RWPE2 (cell line): ENCODE results near the gene PLA2G4D.

Experiments used
- ATAC-seq: fragments of 200-7000 bp; cut with Tn5 transposase; 3 replicates; pipeline ENCODE4 v1.9.1; 2021; ENCODE audit warnings: low read depth
- DNase-seq: peaks from one replicate; pipeline ENCODE4 v3.0.0-alpha.2; 2020; ENCODE audit warnings: low spot score
- H3K27ac ChIP-seq: fragments of 450-650 bp; 2 replicates; pipeline ENCODE4 v1.5.1; 2017; ENCODE audit warnings: mild to moderate bottlenecking; ENCODE audit not compliant: poor library complexity, severe bottlenecking
- H3K27me3 ChIP-seq: fragments of 250-450 bp; sonication (Bioruptor Pico); 2 replicates; pipeline ENCODE4 v1.5.1; 2021; ENCODE audit warnings: mild to moderate bottlenecking, moderate library complexity; ENCODE audit not compliant: insufficient read depth, poor library complexity, severe bottlenecking
- H3K36me3 ChIP-seq: fragments of 250-450 bp; sonication (Bioruptor Pico); 2 replicates; pipeline ENCODE4 v1.5.1; 2020; ENCODE audit warnings: low read depth, mild to moderate bottlenecking, moderate library complexity
- H3K4me1 ChIP-seq: fragments of 250-450 bp; sonication (Bioruptor Pico); 2 replicates; pipeline ENCODE4 v1.5.1; 2021; ENCODE audit warnings: mild to moderate bottlenecking, moderate library complexity; ENCODE audit not compliant: insufficient read depth, poor library complexity, severe bottlenecking
- H3K4me3 ChIP-seq: fragments of 250-450 bp; sonication (Bioruptor Pico); 2 replicates; pipeline ENCODE4 v1.5.1; 2021; ENCODE audit warnings: mild to moderate bottlenecking, moderate library complexity; ENCODE audit not compliant: severe bottlenecking
- H3K9me3 ChIP-seq: fragments of 250-450 bp; sonication (Bioruptor Pico); 2 replicates; pipeline ENCODE4 v1.5.1; 2021; ENCODE audit warnings: mild to moderate bottlenecking, moderate library complexity; ENCODE audit not compliant: severe bottlenecking
- CTCF ChIP-seq: fragments of 450-650 bp; IDR thresholded peaks from one replicate; pipeline ENCODE4 v1.5.1; 2017; ENCODE audit warnings: mild to moderate bottlenecking, moderate library complexity; ENCODE audit not compliant: poor library complexity, severe bottlenecking

The PLA2G4D gene

GRCh38 chr15:42130246-42130986, 36.1 kb upstream of the PLA2G4D start:
- Histone ChIP-seq H3K4me3 (no peak overlapping the region), H3K4me1 (peaks cover 1% of the 10 kb centered on the region), H3K9me3 (no peaks in the 10 kb centered on the region), H3K36me3 (no peaks in the 10 kb centered on the region), H3K27me3 (no peaks in the 10 kb centered on the region), H3K27ac (no peak overlapping the region)
- no peak for TF ChIP-seq CTCF
- DNase-seq (no peak), ATAC-seq (no peak)

- no peak overlapping the region for H3K27ac ChIP-seq
- no peak for TF ChIP-seq CTCF
- ATAC-seq, result no peak
- H3K36me3 ChIP-seq, result no peaks in the 10 kb centered on the region
- no peaks in the 10 kb centered on the region for H3K9me3 ChIP-seq
- no peaks in the 10 kb centered on the region for H3K27me3 ChIP-seq
- DNase-seq, result no peak
- no peak overlapping the region for H3K4me3 ChIP-seq
- H3K4me1 ChIP-seq, result no peaks in the 10 kb centered on the region
These were observed 35.0 kb upstream of the PLA2G4D start for GRCh38 chr15:42129364-42129763.

- Histone ChIP-seq H3K27ac (no peak overlapping the region), H3K27me3 (no peaks in the 10 kb centered on the region), H3K4me1 (no peaks in the 10 kb centered on the region), H3K4me3 (no peak overlapping the region), H3K9me3 (no peaks in the 10 kb centered on the region), H3K36me3 (no peaks in the 10 kb centered on the region)
- no peak for TF ChIP-seq CTCF
- ATAC-seq, result no peak
- DNase-seq, result no peak
These were observed 34.1 kb upstream of the PLA2G4D start for GRCh38 chr15:42128476-42128875.

- H3K27me3 ChIP-seq, result no peaks in the 10 kb centered on the region
- no peak for TF ChIP-seq CTCF
- ATAC-seq, result no peak
These were observed 29.2 kb upstream of the PLA2G4D start for GRCh38 chr15:42123546-42123945.

GRCh38 chr15:42121682-42122081, 27.3 kb upstream of the PLA2G4D start:
- H3K27me3 ChIP-seq, result no peaks in the 10 kb centered on the region
- no peak for DNase-seq
- H3K4me1 ChIP-seq, result no peaks in the 10 kb centered on the region
- H3K9me3 ChIP-seq, result no peaks in the 10 kb centered on the region
- H3K27ac ChIP-seq, result no peak overlapping the region
- H3K4me3 ChIP-seq, result no peak overlapping the region
- H3K36me3 ChIP-seq, result no peaks in the 10 kb centered on the region
- TF ChIP-seq CTCF, result no peak
- peak; percentile 57 for ATAC-seq

More at GRCh38 chr15:42123546-42123945, 29.2 kb upstream of the PLA2G4D start:
- H3K4me3 ChIP-seq, result no peak overlapping the region
- H3K27ac ChIP-seq, result no peak overlapping the region
- no peaks in the 10 kb centered on the region for H3K4me1 ChIP-seq
- no peaks in the 10 kb centered on the region for H3K36me3 ChIP-seq
- DNase-seq, result no peak
- H3K9me3 ChIP-seq, result no peaks in the 10 kb centered on the region
